Measurements from ENCODE around the gene OBP2A.

- TF ChIP-seq CTCF (conservative IDR thresholded peaks at IDR 0.05 in 1 of 2, IDR thresholded peaks at IDR 0.05 in 1 of 2; ENCODE audit: extremely low read depth in 1 of 2, insufficient read depth in 1 of 2, low read depth in 1 of 2, low read length in 2 of 2) (no peak), EZH2 (IDR thresholded peaks at IDR 0.05; ENCODE audit: borderline replicate concordance, low read length) (no peak)
These were observed 40.7 kb downstream of the OBP2A start for GRCh38 chr9:135586601-135587109.

Data from mammary epithelial cell (primary cell).